Muscle layer of colon (tissue), 2 donors: ENCODE measurements around the gene ZNF300.
A peak's percentile ranks its signal among the peaks of the same experiment; 100 is the strongest.
"Not testable (repeated sequence)": the region's sequence is repeated elsewhere in the genome, so short reads cannot be mapped to it uniquely, and the experiment has no call there.

Experiments used
- H3K27ac ChIP-seq: one replicate; pipeline ENCODE4 v1.7.0; 2013; ENCODE audit warnings: low read depth, mild to moderate bottlenecking, low read length, moderate library complexity
- H3K27me3 ChIP-seq, 2 donors: one replicate each; pipeline ENCODE4 v1.7.0; 2013; ENCODE audit warnings: low read length in 2 of 2, mild to moderate bottlenecking in 2 of 2; ENCODE audit not compliant: insufficient read depth in 2 of 2, control insufficient read depth in 1 of 2
- H3K36me3 ChIP-seq: one replicate; pipeline ENCODE4 v1.7.0; 2013; ENCODE audit warnings: mild to moderate bottlenecking, low read length; ENCODE audit not compliant: insufficient read depth
- H3K4me1 ChIP-seq: one replicate; pipeline ENCODE4 v1.7.0; 2013; ENCODE audit warnings: mild to moderate bottlenecking, low read length; ENCODE audit not compliant: insufficient read depth
- H3K4me3 ChIP-seq, 2 donors: one replicate each; pipeline ENCODE4 v1.7.0; 2013; ENCODE audit warnings: low read length in 2 of 2, low read depth in 1 of 2, mild to moderate bottlenecking in 1 of 2, moderate library complexity in 1 of 2
- H3K9ac ChIP-seq: one replicate; pipeline ENCODE4 v1.7.0; 2013; ENCODE audit warnings: low read length
- H3K9me3 ChIP-seq: one replicate; pipeline ENCODE4 v1.7.0; 2013; ENCODE audit warnings: mild to moderate bottlenecking, low read length
- donor health status: abdominal sarcoma.
- donor health status: Adenocarcinoma of cecum.

ZNF300 gene

GRCh38 chr5:150895431-150896428 is 9.1 kb downstream of the ZNF300 start:
- Histone ChIP-seq H3K36me3 (peaks cover 32% of the 10 kb centered on the region), H3K27ac (no peak overlapping the region), H3K4me1 (no peaks in the 10 kb centered on the region), H3K4me3 (peak overlapping the region; percentile 0 to 24), H3K9me3 (peaks cover 75% of the 10 kb centered on the region), H3K9ac (no peak overlapping the region), H3K27me3 (no peaks in the 10 kb centered on the region)

- Histone ChIP-seq H3K4me1 (no peaks in the 10 kb centered on the region), H3K4me3 (no peak overlapping the region), H3K27ac (no peak overlapping the region), H3K9ac (no peak overlapping the region), H3K27me3 (no peaks in the 10 kb centered on the region), H3K36me3 (no peaks in the 10 kb centered on the region), H3K9me3 (no peaks in the 10 kb centered on the region)
Measured at GRCh38 chr5:150879358-150879757, 25.4 kb downstream of the ZNF300 start.

GRCh38 chr5:150862070-150862469 is 42.7 kb downstream of the ZNF300 start:
- no peaks in the 10 kb centered on the region for H3K36me3 ChIP-seq
- no peak overlapping the region for H3K27ac ChIP-seq

GRCh38 chr5:150860246-150860821 is 44.4 kb downstream of the ZNF300 start:
- H3K9ac ChIP-seq, result no peak overlapping the region
- no peak overlapping the region for H3K4me3 ChIP-seq
- no peaks in the 10 kb centered on the region for H3K27me3 ChIP-seq
- no peaks in the 10 kb centered on the region for H3K9me3 ChIP-seq
- no peak overlapping the region for H3K27ac ChIP-seq
- H3K4me1 ChIP-seq, result no peaks in the 10 kb centered on the region
- H3K36me3 ChIP-seq, result no peaks in the 10 kb centered on the region

More at GRCh38 chr5:150862070-150862469, 42.7 kb downstream of the ZNF300 start:
- no peaks in the 10 kb centered on the region for H3K4me1 ChIP-seq
- H3K4me3 ChIP-seq, result no peak overlapping the region
- no peak overlapping the region for H3K9ac ChIP-seq
- H3K27me3 ChIP-seq, result no peaks in the 10 kb centered on the region
- H3K9me3 ChIP-seq, result no peaks in the 10 kb centered on the region

GRCh38 chr5:150856700-150857099 is 48.1 kb downstream of the ZNF300 start:
- not testable (repeated sequence) for H3K27me3 ChIP-seq, H3K9ac ChIP-seq, H3K27ac ChIP-seq, H3K36me3 ChIP-seq, H3K4me3 ChIP-seq, H3K9me3 ChIP-seq, H3K4me1 ChIP-seq

GRCh38 chr5:150853561-150853960 is 51.2 kb downstream of the ZNF300 start:
- H3K27ac ChIP-seq, result no peak overlapping the region
- H3K9ac ChIP-seq, result no peak overlapping the region
- no peaks in the 10 kb centered on the region for H3K27me3 ChIP-seq
- no peaks in the 10 kb centered on the region for H3K9me3 ChIP-seq
- H3K4me1 ChIP-seq, result no peaks in the 10 kb centered on the region
- no peak overlapping the region for H3K4me3 ChIP-seq
- no peaks in the 10 kb centered on the region for H3K36me3 ChIP-seq

GRCh38 chr5:150851039-150851438 is 53.7 kb downstream of the ZNF300 start:
- Histone ChIP-seq H3K9me3 (no peaks in the 10 kb centered on the region), H3K27ac (no peak overlapping the region), H3K27me3 (no peaks in the 10 kb centered on the region), H3K9ac (no peak overlapping the region), H3K4me1 (no peaks in the 10 kb centered on the region), H3K4me3 (no peak overlapping the region), H3K36me3 (no peaks in the 10 kb centered on the region)

GRCh38 chr5:150848271-150848670 is 56.5 kb downstream of the ZNF300 start:
- no peaks in the 10 kb centered on the region for H3K36me3 ChIP-seq
- no peak overlapping the region for H3K4me3 ChIP-seq
- no peaks in the 10 kb centered on the region for H3K9me3 ChIP-seq

GRCh38 chr5:150847334-150847695 is 57.5 kb downstream of the ZNF300 start:
- H3K27me3 ChIP-seq, result no peaks in the 10 kb centered on the region
- H3K4me1 ChIP-seq, result no peaks in the 10 kb centered on the region
- no peaks in the 10 kb centered on the region for H3K36me3 ChIP-seq
- H3K9ac ChIP-seq, result no peak overlapping the region
- H3K27ac ChIP-seq, result no peak overlapping the region
- H3K4me3 ChIP-seq, result no peak overlapping the region
- H3K9me3 ChIP-seq, result no peaks in the 10 kb centered on the region

More at GRCh38 chr5:150848271-150848670, 56.5 kb downstream of the ZNF300 start:
- Histone ChIP-seq H3K4me1 (no peaks in the 10 kb centered on the region), H3K27me3 (no peaks in the 10 kb centered on the region), H3K9ac (no peak overlapping the region), H3K27ac (no peak overlapping the region)

GRCh38 chr5:150846654-150847333 is 58.0 kb downstream of the ZNF300 start:
- no peak overlapping the region for H3K27ac ChIP-seq
- H3K27me3 ChIP-seq, result no peaks in the 10 kb centered on the region
- H3K9me3 ChIP-seq, result no peaks in the 10 kb centered on the region
- no peaks in the 10 kb centered on the region for H3K4me1 ChIP-seq
- H3K9ac ChIP-seq, result no peak overlapping the region
- H3K36me3 ChIP-seq, result no peaks in the 10 kb centered on the region
- H3K4me3 ChIP-seq, result no peak overlapping the region

- not testable (repeated sequence) for H3K27ac ChIP-seq
Measured at GRCh38 chr5:150846308-150846653, 58.5 kb downstream of the ZNF300 start, which contains the start of gene IRGM. Gene IRGM (plus strand): TSS chr5:150846521. CDS start chr5:150848124, 1,603 bp downstream.

More at GRCh38 chr5:150846308-150846653, 58.5 kb downstream of the ZNF300 start, which contains the start of gene IRGM:
- not testable (repeated sequence) for H3K36me3 ChIP-seq, H3K4me1 ChIP-seq, H3K27me3 ChIP-seq, H3K4me3 ChIP-seq, H3K9ac ChIP-seq, H3K9me3 ChIP-seq
